IMR-90 (cell line): ENCODE measurements around the gene DAND5. TPM values are rescaled to one million over a fixed set of nuclear protein-coding genes. Genes with fewer than 3 reads are reported as not detected.

ENCODE experiments used
- ATAC-seq: fragments of 200-7000 bp; cut with Tn5 transposase; 2 replicates; pipeline ENCODE4 v1.9.1; 2020; ENCODE audit warnings: low read depth, mild to moderate bottlenecking, moderate library complexity
- BruUV-seq: library from RNA; stranded (reverse); fragments of 400-500 nt; replicated peaks from 2 replicates; lab custom pipeline; 2021; lab: Mats Ljungman, UMichigan
- CTCF ChIA-PET: fragments of 300-600 bp; formaldehyde crosslinking; extraction: SDS; loops from one replicate; lab custom pipeline; 2021; ENCODE audit warnings: antibody characterized with exemption; lab: Yijun Ruan, JAX
- POLR2A ChIA-PET: fragments of 300-600 bp; sonication (Branson Sonifier 250); formaldehyde crosslinking; loops from one replicate; lab custom pipeline; 2022; ENCODE audit warnings: antibody characterized with exemption; ENCODE audit not compliant: unreplicated experiment; lab: Charles Lee
- DNase-seq: peaks from one replicate; pipeline ENCODE4 v3.0.0; 2013
- H2AFZ ChIP-seq: replicated peaks from 2 replicates; pipeline ENCODE3; 2013; ENCODE audit warnings: low read length, mild to moderate bottlenecking; ENCODE audit not compliant: poor library complexity
- H2AK5ac ChIP-seq: 2 replicates; pipeline ENCODE4 v1.6.1; 2013; ENCODE audit warnings: low read depth, low read length, inconsistent platforms
- H2AK9ac ChIP-seq: replicated peaks from 2 replicates; pipeline ENCODE3; 2013; ENCODE audit warnings: mild to moderate bottlenecking, low read depth, low read length, moderate library complexity; ENCODE audit not compliant: poor library complexity
- H2BK120ac ChIP-seq: 2 replicates; pipeline ENCODE4 v1.6.1; 2013; ENCODE audit warnings: low read depth, low read length, inconsistent platforms
- H2BK15ac ChIP-seq: 3 replicates; pipeline ENCODE4 v1.6.1; 2013; ENCODE audit warnings: low read depth, low read length, inconsistent platforms
- H2BK20ac ChIP-seq: 2 replicates; pipeline ENCODE4 v1.6.1; 2013; ENCODE audit warnings: low read depth, mild to moderate bottlenecking, inconsistent platforms, low read length, moderate library complexity
- H2BK5ac ChIP-seq: 2 replicates; pipeline ENCODE4 v1.6.1; 2013; ENCODE audit warnings: mild to moderate bottlenecking, low read depth, low read length, inconsistent platforms; ENCODE audit not compliant: poor library complexity, severe bottlenecking
- H3K14ac ChIP-seq: replicated peaks from 2 replicates; pipeline ENCODE4 v1.6.1; 2013; ENCODE audit warnings: low read depth, low read length, inconsistent platforms
- H3K18ac ChIP-seq: 2 replicates; pipeline ENCODE4 v1.6.1; 2013; ENCODE audit warnings: low read depth, low read length, control low read depth
- H3K23ac ChIP-seq: 2 replicates; pipeline ENCODE4 v1.6.1; 2013; ENCODE audit warnings: low read depth, low read length, inconsistent platforms
- H3K27ac ChIP-seq: 2 replicates; pipeline ENCODE4 v1.5.1; 2013; ENCODE audit warnings: mild to moderate bottlenecking, control low read depth, low read length; ENCODE audit not compliant: insufficient read depth
- H3K27me3 ChIP-seq: 2 replicates; pipeline ENCODE4 v1.6.1; 2013; ENCODE audit warnings: low read length; ENCODE audit not compliant: control insufficient read depth, insufficient read depth
- H3K36me3 ChIP-seq: 2 replicates; pipeline ENCODE4 v1.6.1; 2013; ENCODE audit warnings: low read length, mixed read lengths; ENCODE audit not compliant: control insufficient read depth, insufficient read depth
- H3K4ac ChIP-seq: 2 replicates; pipeline ENCODE4 v1.6.1; 2013; ENCODE audit warnings: low read depth, low read length, inconsistent platforms
- H3K4me1 ChIP-seq: 2 replicates; pipeline ENCODE4 v1.6.1; 2013; ENCODE audit warnings: low read length, mixed read lengths; ENCODE audit not compliant: control insufficient read depth, insufficient read depth
- H3K4me2 ChIP-seq: 2 replicates; pipeline ENCODE4 v1.6.1; 2013; ENCODE audit warnings: low read depth, mild to moderate bottlenecking, control low read depth, low read length, moderate library complexity
- H3K4me3 ChIP-seq: 2 replicates; pipeline ENCODE4 v1.5.1; 2013; ENCODE audit warnings: low read depth, mild to moderate bottlenecking, control low read depth, low read length, moderate library complexity; ENCODE audit not compliant: insufficient read depth
- H3K56ac ChIP-seq: 2 replicates; pipeline ENCODE4 v1.6.1; 2013; ENCODE audit warnings: low read length, inconsistent platforms; ENCODE audit not compliant: insufficient read depth; ENCODE audit errors: extremely low read depth
- H3K79me1 ChIP-seq, 2 experiments: 2 replicates each; pipeline ENCODE4 v1.6.1; 2013; ENCODE audit warnings: low read length in 2 of 2, inconsistent platforms in 1 of 2, low read depth in 1 of 2
- H3K9ac ChIP-seq: 2 replicates; pipeline ENCODE4 v1.6.1; 2013; ENCODE audit warnings: low read depth, low read length, control low read depth
- H3K9me1 ChIP-seq: 2 replicates; pipeline ENCODE4 v1.6.1; 2013; ENCODE audit warnings: low read length, inconsistent platforms; ENCODE audit not compliant: insufficient read depth
- H3K9me3 ChIP-seq: 2 replicates; pipeline ENCODE4 v1.6.1; 2013; ENCODE audit warnings: low read length; ENCODE audit not compliant: control insufficient read depth, insufficient read depth
- H4K20me1 ChIP-seq: 2 replicates; pipeline ENCODE4 v1.6.1; 2013; ENCODE audit warnings: low read length, inconsistent platforms; ENCODE audit not compliant: insufficient read depth
- H4K5ac ChIP-seq: 2 replicates; pipeline ENCODE4 v1.6.1; 2013; ENCODE audit warnings: mild to moderate bottlenecking, low read depth, low read length, control low read depth
- H4K8ac ChIP-seq, 2 experiments: 2 replicates each; pipeline ENCODE4 v1.6.1; 2013; ENCODE audit warnings: low read depth in 2 of 2, low read length in 2 of 2, control low read depth in 1 of 2, inconsistent platforms in 1 of 2
- H4K91ac ChIP-seq: 2 replicates; pipeline ENCODE4 v1.6.1; 2013; ENCODE audit warnings: low read depth, low read length, inconsistent platforms; ENCODE audit not compliant: insufficient read depth
- CEBPB ChIP-seq: IDR thresholded peaks from 2 replicates; pipeline ENCODE4 v1.6.1; 2012; ENCODE audit warnings: low read depth, low read length, improper control_type of control experiment
- CHD1 ChIP-seq: IDR thresholded peaks from 2 replicates; pipeline ENCODE4 v1.6.1; 2012; ENCODE audit warnings: low read depth, low read length, improper control_type of control experiment
- FOS ChIP-seq: fragments of 150-350 bp; IDR thresholded peaks from 2 replicates; pipeline ENCODE4 v1.6.1; 2016; ENCODE audit warnings: low read depth, low read length
- MAZ ChIP-seq: IDR thresholded peaks from 2 replicates; pipeline ENCODE4 v1.6.1; 2012; ENCODE audit warnings: low read depth, mild to moderate bottlenecking, low read length, improper control_type of control experiment, moderate library complexity, borderline replicate concordance
- MXI1 ChIP-seq: IDR thresholded peaks from 2 replicates; pipeline ENCODE4 v1.6.1; 2012; ENCODE audit warnings: low read depth, mild to moderate bottlenecking, low read length, moderate library complexity, borderline replicate concordance
- RAD21 ChIP-seq: IDR thresholded peaks from 2 replicates; pipeline ENCODE4 v1.6.1; 2012; ENCODE audit warnings: low read length, improper control_type of control experiment
- RFX5 ChIP-seq: IDR thresholded peaks from 2 replicates; pipeline ENCODE4 v1.8.0; 2012; ENCODE audit warnings: low read depth, mild to moderate bottlenecking, low read length, moderate library complexity
- WGBS, 2 experiments: methylation state at CpG; one replicate each; pipeline versions ENCODE4 v1.1.5 to v1.1.7; 2013; ENCODE audit warnings: missing lambda C conversion rate in 2 of 2; ENCODE audit not compliant: insufficient read length in 1 of 2; ENCODE audit errors: extremely low coverage in 2 of 2; 5-methylcytosine and 5-hydroxymethylcytosine counted together
- dilution Hi-C: fragments of 300-500 bp; cut with HindIII; formaldehyde crosslinking; loops from one replicate; pipeline ENCODE4 v1.14.3; 2018; ENCODE audit warnings: low sequenced_read_pairs; ENCODE audit not compliant: unreplicated experiment
- in situ Hi-C: fragments of 300-500 bp; cut with MboI; formaldehyde crosslinking; loops from 3 replicates; pipeline ENCODE4 v1.14.3; 2019; ENCODE audit warnings: low sequenced_read_pairs, inconsistent platforms, mixed read lengths
- intact Hi-C: fragments of 100-400 bp; cut with micrococcal nuclease; formaldehyde crosslinking; loops from 2 replicates; pipeline ENCODE4 v1.10.0; 2022
- polyA plus RNA-seq, 3 experiments: library from polyadenylated mRNA; depleted of rRNA; stranded (reverse); fragments of >200 nt; gene quantifications; 2 replicates each; pipeline ENCODE4 v1.2.3, GENCODE V29; 2012; ENCODE audit warnings: low replicate concordance in 1 of 3
- total RNA-seq: library from RNA; depleted of rRNA; stranded (reverse); fragments of >200 nt; gene quantifications from 2 replicates; pipeline ENCODE4 v1.2.3, GENCODE V29; 2012

DAND5 gene
- total and polyA plus RNA-seq, 2 of the 4 experiments (the other 2 are of a cell fraction): 0.03 TPM; not detected in 1

DNA sequence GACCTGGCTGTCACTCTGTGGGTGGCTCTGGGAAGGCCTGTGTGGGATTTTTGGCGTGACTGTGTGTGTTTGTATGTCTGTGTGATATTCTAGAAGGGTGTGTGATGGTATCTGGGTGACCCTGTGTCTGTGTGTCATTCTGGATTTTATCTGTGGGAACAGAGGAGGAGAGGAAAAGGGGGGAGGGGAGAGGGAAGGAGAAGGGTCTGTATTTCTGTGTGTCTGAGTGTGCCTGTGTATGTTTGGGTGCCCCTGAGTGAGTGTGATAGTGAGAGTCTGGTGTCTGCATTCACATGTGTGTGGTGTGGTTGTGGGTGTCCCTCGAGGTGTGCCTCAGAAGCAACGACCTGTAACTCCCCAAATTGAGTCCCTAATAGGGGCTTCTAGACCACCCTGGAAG is 17.8 kb downstream of the DAND5 start:
- CTCF ChIA-PET: no interaction called here
- intact Hi-C loops: loop anchor here (5.0 kb wide), 1 partner anchor 45 kb away; no protein-coding TSS in a partner anchor
- BruUV-seq: no TSS peak

More for the DNA sequence above, 17.8 kb downstream of the DAND5 start:
- Histone ChIP-seq H2AK5ac (no peak overlapping the region), H3K4me1 (peaks cover 3% of the 10 kb centered on the region; the same call in 1 of the 2 replicates), H3K79me1 (no peaks in the 10 kb centered on the region; a peak in 1 of 4 replicates), H4K8ac (no peak overlapping the region), H3K9ac (no peak overlapping the region), H3K4me2 (no peak overlapping the region), H3K9me1 (0 out of 2 replicates have a peak, but pooled peaks cover 4% of the 10 kb centered on the region), H3K36me3 (no peaks in the 10 kb centered on the region), H2BK20ac (no peak overlapping the region), H3K23ac (no peak overlapping the region), H3K9me3 (no peaks in the 10 kb centered on the region), H4K91ac (no peak overlapping the region), H2BK120ac (no peak overlapping the region), H3K27me3 (no peaks in the 10 kb centered on the region), H2BK15ac (no peak overlapping the region), H3K27ac (no peak overlapping the region), H3K18ac (no peak overlapping the region), H4K20me1 (no peaks in the 10 kb centered on the region), H3K4ac (no peak overlapping the region), H2BK5ac (no peak overlapping the region), H2AFZ (no peak overlapping the region), H4K5ac (no peak overlapping the region), H3K56ac (no peak overlapping the region), H2AK9ac (peak overlapping the region; percentile 65), H3K14ac (no peak overlapping the region), H3K4me3 (no peak overlapping the region)
- in situ Hi-C loops: loop anchor here (25.0 kb wide), 1 partner anchor 750 kb away; a partner anchor contains a TSS
- ATAC-seq (no peak), DNase-seq (no peak)
- WGBS, 2 experiments: 83% methylated on average over 1 of the region's 3 CpGs; no CpG with 5 or more reads in 1 of the 2 experiments
- dilution Hi-C loops: no loop called here
- POLR2A ChIA-PET: no interaction called here
- no peak for TF ChIP-seq RFX5
- no peak for TF ChIP-seq MAZ
- TF ChIP-seq CHD1: no peak
- TF ChIP-seq RAD21: no peak
- no peak for TF ChIP-seq MXI1
- TF ChIP-seq CEBPB: no peak
- TF ChIP-seq FOS: no peak
